Measurements from ENCODE around the gene ISL2.

DNA sequence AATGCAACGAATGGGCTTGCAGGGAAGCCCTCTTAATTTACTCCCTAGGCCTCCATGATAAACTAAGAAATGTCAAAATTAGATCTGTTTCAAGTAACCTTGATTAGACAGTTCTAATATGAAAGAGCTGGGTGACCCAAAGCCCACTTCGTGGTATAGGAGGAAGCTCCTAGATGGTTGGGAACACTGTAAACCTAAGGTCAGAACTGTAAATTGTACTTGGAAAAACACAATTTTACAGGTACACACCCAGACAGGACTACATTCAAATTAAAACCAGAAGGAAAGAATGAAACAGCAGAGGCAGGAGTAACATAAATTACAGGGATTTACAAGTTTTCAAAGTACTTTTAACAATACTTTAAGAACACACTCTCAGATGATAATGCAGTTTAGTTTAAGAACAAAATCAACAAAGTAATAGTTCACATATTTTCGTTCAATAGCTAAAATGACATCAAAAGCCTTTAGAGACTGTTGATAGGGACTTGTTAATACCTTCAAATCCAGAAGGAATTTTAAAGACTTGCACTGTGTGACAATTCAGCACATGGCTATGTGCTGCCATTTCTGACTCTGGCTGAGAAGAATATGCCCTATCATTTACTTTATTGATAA lies 18.4 kb downstream of the ISL2 start:
- TF ChIP-seq, protein P1, sequence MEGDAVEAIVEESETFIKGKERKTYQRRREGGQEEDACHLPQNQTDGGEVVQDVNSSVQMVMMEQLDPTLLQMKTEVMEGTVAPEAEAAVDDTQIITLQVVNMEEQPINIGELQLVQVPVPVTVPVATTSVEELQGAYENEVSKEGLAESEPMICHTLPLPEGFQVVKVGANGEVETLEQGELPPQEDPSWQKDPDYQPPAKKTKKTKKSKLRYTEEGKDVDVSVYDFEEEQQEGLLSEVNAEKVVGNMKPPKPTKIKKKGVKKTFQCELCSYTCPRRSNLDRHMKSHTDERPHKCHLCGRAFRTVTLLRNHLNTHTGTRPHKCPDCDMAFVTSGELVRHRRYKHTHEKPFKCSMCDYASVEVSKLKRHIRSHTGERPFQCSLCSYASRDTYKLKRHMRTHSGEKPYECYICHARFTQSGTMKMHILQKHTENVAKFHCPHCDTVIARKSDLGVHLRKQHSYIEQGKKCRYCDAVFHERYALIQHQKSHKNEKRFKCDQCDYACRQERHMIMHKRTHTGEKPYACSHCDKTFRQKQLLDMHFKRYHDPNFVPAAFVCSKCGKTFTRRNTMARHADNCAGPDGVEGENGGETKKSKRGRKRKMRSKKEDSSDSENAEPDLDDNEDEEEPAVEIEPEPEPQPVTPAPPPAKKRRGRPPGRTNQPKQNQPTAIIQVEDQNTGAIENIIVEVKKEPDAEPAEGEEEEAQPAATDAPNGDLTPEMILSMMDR (IDR thresholded peaks at IDR 0.05), result no peak
- TF ChIP-seq POLR2AphosphoS5 (IDR thresholded peaks at IDR 0.05; ENCODE audit: low read depth, low read length) (no peak), TCF7L2 (IDR thresholded peaks at IDR 0.05; ENCODE audit: low read depth, low read length) (no peak)

All from Panc1 (cell line).